SK-N-SH (cell line): ENCODE measurements around the gene GCNT2. TPM values are rescaled to one million over a fixed set of nuclear protein-coding genes. Genes with fewer than 3 reads are reported as not detected.

Experiments
- CTCF ChIA-PET: fragments of 300-600, 350-600 bp; formaldehyde crosslinking; extraction: SDS; loops from one replicate; lab custom pipeline; 2021; lab: Yijun Ruan, JAX
- POLR2A ChIA-PET: fragments of 350-600 bp; sonication (Branson Sonifier 250); formaldehyde crosslinking; extraction: SDS; loops from one replicate; lab custom pipeline; 2020; ENCODE audit warnings: antibody characterized with exemption, inconsistent platforms; lab: Yijun Ruan, JAX
- DNase-seq: peaks from one replicate; pipeline ENCODE4 v3.0.0; 2012
- H2AFZ ChIP-seq: fragments of 200-600 bp; sonication (generic); 2 replicates; pipeline ENCODE4 v1.8.1; 2016; ENCODE audit warnings: antibody characterized with exemption, mild to moderate bottlenecking, low read depth
- H3F3A ChIP-seq: fragments of 200-600 bp; sonication (generic); replicated peaks from 2 replicates; pipeline ENCODE3; 2016; ENCODE audit warnings: antibody characterized with exemption, mild to moderate bottlenecking; ENCODE audit not compliant: insufficient read depth
- H3K27ac ChIP-seq, 2 experiments: fragments of 200-500 bp in 1 of 2; fragments of 200-600 bp in 1 of 2; sonication (Bioruptor generic) in 1 of 2; sonication (generic), shearing (Covaris generic) in 1 of 2; 2 replicates each; pipeline versions ENCODE4 v1.5.1 to v1.6.1; 2014 to 2016; ENCODE audit warnings: low read depth in 2 of 2, inconsistent platforms in 1 of 2, low read length in 1 of 2, mild to moderate bottlenecking in 1 of 2, mixed read lengths in 1 of 2
- H3K27me3 ChIP-seq: fragments of 200-600 bp; sonication (generic), shearing (Covaris generic); 2 replicates; pipeline ENCODE4 v1.6.1; 2016; ENCODE audit warnings: mixed run types; ENCODE audit not compliant: insufficient read depth
- H3K36me3 ChIP-seq, 2 experiments: fragments of 200-500 bp in 1 of 2; fragments of 200-600 bp in 1 of 2; sonication (Bioruptor generic) in 1 of 2; sonication (generic) in 1 of 2; replicated peaks in 1 of 2; 2 replicates each; pipeline versions ENCODE3 to v1.5.1; 2014 to 2016; ENCODE audit warnings: low read length in 1 of 2, mild to moderate bottlenecking in 1 of 2; ENCODE audit not compliant: insufficient read depth in 2 of 2, control insufficient read depth in 1 of 2
- H3K4me1 ChIP-seq, 2 experiments: fragments of 200-500 bp in 1 of 2; fragments of 200-600 bp in 1 of 2; sonication (Bioruptor generic) in 1 of 2; sonication (generic), shearing (Covaris generic) in 1 of 2; 2 replicates each; pipeline versions ENCODE4 v1.5.1 to v1.6.1; 2014 to 2016; ENCODE audit warnings: low read depth in 1 of 2, low read length in 1 of 2, mixed run types in 1 of 2; ENCODE audit not compliant: insufficient read depth in 2 of 2, control insufficient read depth in 1 of 2
- H3K4me2 ChIP-seq: fragments of 200-600 bp; sonication (generic), shearing (Covaris generic); 2 replicates; pipeline ENCODE4 v1.6.1; 2017; ENCODE audit warnings: mixed run types
- H3K4me3 ChIP-seq, 2 experiments: fragments of 200-500 bp in 1 of 2; fragments of 200-600 bp in 1 of 2; sonication (Bioruptor generic) in 1 of 2; sonication (generic), shearing (Covaris generic) in 1 of 2; 2 replicates each; pipeline versions ENCODE4 v1.5.1 to v1.8.1; 2014 to 2016; ENCODE audit warnings: low read depth in 2 of 2, inconsistent platforms in 1 of 2, low read length in 1 of 2, mild to moderate bottlenecking in 1 of 2, mixed read lengths in 1 of 2, moderate library complexity in 1 of 2
- H3K79me2 ChIP-seq: fragments of 200-600 bp; sonication (generic); 2 replicates; pipeline ENCODE4 v1.8.1; 2017; ENCODE audit warnings: mild to moderate bottlenecking; ENCODE audit not compliant: insufficient read depth
- H3K9ac ChIP-seq: fragments of 200-600 bp; sonication (generic); 2 replicates; pipeline ENCODE4 v1.6.1; 2017; ENCODE audit warnings: mixed run types
- H3K9me2 ChIP-seq: fragments of 200-600 bp; sonication (generic); 2 replicates; pipeline ENCODE4 v1.6.1; 2017; ENCODE audit warnings: mixed run types
- H3K9me3 ChIP-seq: fragments of 200-600 bp; sonication (generic); 2 replicates; pipeline ENCODE4 v1.6.1; 2017; ENCODE audit warnings: mixed run types, mild to moderate bottlenecking, moderate library complexity
- H4K20me1 ChIP-seq: fragments of 200-600 bp; sonication (generic); 2 replicates; pipeline ENCODE4 v1.6.1; 2017; ENCODE audit warnings: mild to moderate bottlenecking, mixed run types; ENCODE audit not compliant: insufficient read depth
- EP300 ChIP-seq, 2 experiments: IDR thresholded peaks; 2 replicates each; pipeline versions ENCODE4 v1.4.0 to v1.6.1; 2012; ENCODE audit warnings: borderline replicate concordance in 1 of 2, low read depth in 1 of 2, low read length in 1 of 2
- MEF2A ChIP-seq: IDR thresholded peaks from 2 replicates; pipeline ENCODE4 v1.4.0; 2012; ENCODE audit warnings: low read depth, borderline replicate concordance
- NRF1 ChIP-seq: IDR thresholded peaks from 2 replicates; pipeline ENCODE4 v1.6.1; 2012; ENCODE audit warnings: low read depth, mild to moderate bottlenecking, low read length
- PBX3 ChIP-seq: IDR thresholded peaks from 2 replicates; pipeline ENCODE4; 2012
- POLR2AphosphoS5 ChIP-seq: IDR thresholded peaks from 2 replicates; pipeline ENCODE4 v1.6.1; 2012; ENCODE audit warnings: low read depth, low read length
- REST ChIP-seq: IDR thresholded peaks from 2 replicates; pipeline ENCODE4 v1.6.1; 2012; ENCODE audit warnings: mild to moderate bottlenecking, low read depth, low read length, moderate library complexity
- RXRA ChIP-seq: IDR thresholded peaks from 2 replicates; pipeline ENCODE4 v1.4.0; 2012; ENCODE audit warnings: low read depth, mild to moderate bottlenecking, borderline replicate concordance
- ZBTB33 ChIP-seq: IDR thresholded peaks from 2 replicates; pipeline ENCODE4 v1.4.0; 2012; ENCODE audit warnings: low read depth, borderline replicate concordance
- polyA plus RNA-seq, 3 experiments: library from polyadenylated mRNA; depleted of rRNA; stranded (reverse); fragments of >200 nt; gene quantifications; 2 replicates each; pipeline ENCODE4 v1.2.3, GENCODE V29; 2012

Gene GCNT2
- polyA plus RNA-seq, 1 of the 3 experiments (the other 2 are of a cell fraction): 0.13 TPM

GRCh38 chr6:10547809-10548208, 26.7 kb downstream of the GCNT2 start:
- no peaks in the 10 kb centered on the region for H4K20me1 ChIP-seq
- no peak overlapping the region for H3K4me3 ChIP-seq

More at GRCh38 chr6:10547809-10548208, 26.7 kb downstream of the GCNT2 start:
- Histone ChIP-seq H3K4me1 (no peaks in the 10 kb centered on the region), H3K4me2 (no peak overlapping the region), H3K9ac (no peak overlapping the region), H3K36me3 (no peaks in the 10 kb centered on the region), H3K9me2 (no peaks in the 10 kb centered on the region), H3K79me2 (no peaks in the 10 kb centered on the region), H3K9me3 (no peaks in the 10 kb centered on the region), H3K27me3 (no peaks in the 10 kb centered on the region), H3K27ac (no peak overlapping the region), H3F3A (no peaks in the 10 kb centered on the region), H2AFZ (no peak overlapping the region)
- TF ChIP-seq NRF1: no peak
- TF ChIP-seq RXRA: no peak
- no peak for TF ChIP-seq MEF2A
- TF ChIP-seq PBX3: no peak
- no peak for TF ChIP-seq ZBTB33
- TF ChIP-seq POLR2AphosphoS5: no peak
- TF ChIP-seq EP300 (IDR thresholded peaks at IDR 0.05; ENCODE audit: borderline replicate concordance in 1 of 2, low read depth in 1 of 2, low read length in 1 of 2): no peak
- TF ChIP-seq REST: no peak
- DNase-seq: no peak
- ChIA-PET POLR2A (no interaction called here), CTCF (interaction anchor here (2.0 kb wide), 1 partner anchor 12 kb away, joined by 5 read pairs; no protein-coding TSS in a partner anchor)
